ENCODE results near the gene JUND.

DNA sequence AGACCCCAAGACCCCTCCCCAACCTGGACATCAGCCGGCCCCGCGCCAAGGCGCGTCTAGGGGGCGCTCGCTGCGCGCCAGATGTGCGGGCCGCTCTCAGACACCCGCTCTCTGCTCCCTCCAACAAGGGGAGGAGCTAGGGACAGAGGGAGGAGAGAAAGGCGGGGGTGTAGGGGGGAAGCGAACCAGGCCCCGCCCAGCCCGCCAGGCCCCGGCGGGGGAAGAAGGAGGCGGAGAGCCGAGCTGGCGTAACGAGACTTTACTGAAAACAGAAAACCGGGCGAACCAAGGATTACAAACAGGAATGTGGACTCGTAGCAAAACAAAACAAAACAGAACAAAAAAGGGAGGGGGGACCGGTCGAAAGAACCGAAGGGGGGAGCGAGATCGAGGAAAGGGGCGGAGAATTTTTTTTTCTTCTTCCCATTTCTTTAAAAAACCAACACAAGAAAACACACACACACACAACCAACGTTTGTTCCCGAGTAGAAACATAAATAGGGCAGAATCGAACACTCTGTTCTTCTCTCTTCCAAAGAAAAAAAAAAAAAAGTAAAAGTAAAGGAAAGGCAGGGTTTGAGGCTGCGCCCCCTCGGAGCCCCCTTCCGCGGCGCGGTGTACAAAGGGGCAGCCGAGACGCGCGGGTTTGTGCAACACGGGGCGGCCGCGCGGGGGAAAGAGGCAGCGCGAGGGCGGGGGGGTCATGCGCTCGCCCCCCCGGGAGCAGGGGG lies 1.7 kb downstream of the JUND start:
- TF ChIP-seq CTCF (IDR thresholded peaks at IDR 0.05) = peak; percentile 87 to 98 (median 89)
- TF ChIP-seq POLR2AphosphoS5 (IDR thresholded peaks at IDR 0.05) = peak; percentile 89 to 97
- peak in 3 of 4 donors; percentile 55 to 96 (median 95) for TF ChIP-seq POLR2A (IDR thresholded peaks at IDR 0.05)
